ENCODE data around the gene PCNX2. TPM values are rescaled to one million over a fixed set of nuclear protein-coding genes. Genes with fewer than 3 reads are reported as not detected.

Gene PCNX2
- total and polyA plus RNA-seq, 9 donors = 5.7 to 26.0 (median 18.9) TPM

DNA sequence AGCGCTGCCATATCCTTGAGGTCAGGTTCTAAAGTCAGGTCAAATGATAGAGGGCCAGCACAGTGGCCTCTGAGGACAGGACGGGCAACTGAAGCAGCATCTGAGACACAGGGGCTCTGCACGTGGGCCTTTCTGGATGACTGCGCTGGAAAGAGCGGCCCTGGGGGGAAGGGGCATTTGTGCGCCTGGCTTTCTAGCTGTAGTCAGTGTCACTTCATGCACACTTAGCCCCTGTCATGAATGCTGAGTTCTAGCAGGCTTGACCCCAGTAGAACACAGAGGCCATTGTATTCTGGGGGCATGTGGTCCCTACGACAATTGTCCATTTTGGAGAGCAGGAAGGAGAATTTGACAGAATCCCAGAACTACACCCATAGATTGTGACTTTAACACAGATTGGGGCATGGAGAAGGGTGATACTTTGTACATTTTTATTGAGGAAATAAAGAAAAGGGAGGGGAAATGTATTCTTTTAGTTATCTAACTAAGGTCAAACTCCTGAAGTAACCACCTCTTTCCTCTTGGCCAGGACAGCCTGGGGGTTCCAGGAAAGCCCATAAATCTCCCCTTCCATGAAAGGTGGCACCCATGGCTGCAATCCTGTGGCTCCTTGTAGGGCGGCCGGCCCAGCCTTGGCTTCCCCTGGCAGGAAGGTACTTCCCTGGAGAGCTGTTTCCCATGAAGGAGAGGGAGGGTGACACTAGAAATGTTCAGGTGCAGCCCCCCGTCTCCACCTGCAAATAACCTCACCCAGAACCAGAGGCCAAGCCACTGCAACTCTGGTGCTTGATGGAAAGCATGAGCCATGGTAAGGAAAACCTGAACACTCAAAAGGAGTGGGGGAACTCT, 310.7 kb downstream of the PCNX2 start:
- Histone ChIP-seq H3K9me3 (no peaks in the 10 kb centered on the region), H3K4me1 (ENCODE audit: insufficient read depth) (no peaks in the 10 kb centered on the region), H3K27me3 (no peaks in the 10 kb centered on the region), H3K27ac (no peak overlapping the region), H3K4me3 (no peak overlapping the region), H3K36me3 (no peaks in the 10 kb centered on the region)
- WGBS, 3 donors = 94 to 98% (median 96%) methylated on average over 10 of the region's 10 CpGs
- TF ChIP-seq POLR2A (IDR thresholded peaks at IDR 0.05) (no peak), EP300 (IDR thresholded peaks at IDR 0.05) (no peak)
- TF ChIP-seq, protein P1, sequence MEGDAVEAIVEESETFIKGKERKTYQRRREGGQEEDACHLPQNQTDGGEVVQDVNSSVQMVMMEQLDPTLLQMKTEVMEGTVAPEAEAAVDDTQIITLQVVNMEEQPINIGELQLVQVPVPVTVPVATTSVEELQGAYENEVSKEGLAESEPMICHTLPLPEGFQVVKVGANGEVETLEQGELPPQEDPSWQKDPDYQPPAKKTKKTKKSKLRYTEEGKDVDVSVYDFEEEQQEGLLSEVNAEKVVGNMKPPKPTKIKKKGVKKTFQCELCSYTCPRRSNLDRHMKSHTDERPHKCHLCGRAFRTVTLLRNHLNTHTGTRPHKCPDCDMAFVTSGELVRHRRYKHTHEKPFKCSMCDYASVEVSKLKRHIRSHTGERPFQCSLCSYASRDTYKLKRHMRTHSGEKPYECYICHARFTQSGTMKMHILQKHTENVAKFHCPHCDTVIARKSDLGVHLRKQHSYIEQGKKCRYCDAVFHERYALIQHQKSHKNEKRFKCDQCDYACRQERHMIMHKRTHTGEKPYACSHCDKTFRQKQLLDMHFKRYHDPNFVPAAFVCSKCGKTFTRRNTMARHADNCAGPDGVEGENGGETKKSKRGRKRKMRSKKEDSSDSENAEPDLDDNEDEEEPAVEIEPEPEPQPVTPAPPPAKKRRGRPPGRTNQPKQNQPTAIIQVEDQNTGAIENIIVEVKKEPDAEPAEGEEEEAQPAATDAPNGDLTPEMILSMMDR (IDR thresholded peaks at IDR 0.05) = no peak
- intact Hi-C loops (cut with DNase I) = no loop called here
- no peak for DNase-seq

DNA sequence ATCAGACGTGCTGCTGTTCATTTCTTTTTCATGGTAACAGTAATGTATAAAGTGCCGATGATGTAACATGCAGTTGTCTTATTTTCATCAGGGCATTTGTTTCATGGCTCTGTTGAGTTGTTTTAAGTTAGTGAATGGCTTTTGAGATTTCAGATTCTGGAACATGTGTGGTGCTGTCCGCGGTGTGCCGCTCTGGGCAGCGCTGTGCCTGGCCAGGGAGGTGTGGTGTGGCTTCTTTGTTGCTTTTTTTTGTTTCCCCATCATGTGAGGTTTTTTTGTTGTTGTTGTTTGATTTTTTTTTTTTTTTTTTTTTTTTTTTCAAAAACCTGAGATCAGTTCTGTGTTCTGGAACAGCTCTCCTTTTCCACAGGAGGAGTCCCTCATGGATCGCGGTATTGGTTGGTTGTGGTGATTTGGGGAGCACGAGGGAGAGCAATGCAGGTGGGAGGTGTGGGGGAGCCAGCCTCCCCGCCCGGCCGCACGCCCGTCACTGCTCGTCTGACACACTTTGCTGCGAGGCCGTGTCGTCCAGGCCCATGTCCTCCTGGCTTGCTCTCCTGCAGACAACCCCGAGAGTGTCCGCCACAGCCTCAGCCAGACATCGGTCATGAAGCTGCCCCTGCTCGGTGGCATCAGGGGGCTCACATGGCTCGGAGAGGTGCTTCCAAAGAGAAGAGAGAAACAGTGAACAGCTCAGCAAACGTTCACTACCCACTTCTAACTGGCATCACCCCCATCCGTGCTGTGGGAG, 311.5 kb downstream of the PCNX2 start:
- whole genome bisulfite sequencing, 3 donors = 88 to 91% (median 89%) methylated on average over 25 of the region's 25 CpGs
- Histone ChIP-seq H3K27ac (no peak overlapping the region), H3K4me3 (no peak overlapping the region), H3K9me3 (no peaks in the 10 kb centered on the region), H3K36me3 (no peaks in the 10 kb centered on the region), H3K27me3 (no peaks in the 10 kb centered on the region), H3K4me1 (ENCODE audit: insufficient read depth) (no peaks in the 10 kb centered on the region)
- intact Hi-C loops (cut with DNase I) = no loop called here
- TF ChIP-seq, protein P1 (IDR thresholded peaks at IDR 0.05) = no peak
- TF ChIP-seq EP300 (IDR thresholded peaks at IDR 0.05) (no peak), POLR2A (IDR thresholded peaks at IDR 0.05) (no peak)
- DNase-seq = no peak

DNA sequence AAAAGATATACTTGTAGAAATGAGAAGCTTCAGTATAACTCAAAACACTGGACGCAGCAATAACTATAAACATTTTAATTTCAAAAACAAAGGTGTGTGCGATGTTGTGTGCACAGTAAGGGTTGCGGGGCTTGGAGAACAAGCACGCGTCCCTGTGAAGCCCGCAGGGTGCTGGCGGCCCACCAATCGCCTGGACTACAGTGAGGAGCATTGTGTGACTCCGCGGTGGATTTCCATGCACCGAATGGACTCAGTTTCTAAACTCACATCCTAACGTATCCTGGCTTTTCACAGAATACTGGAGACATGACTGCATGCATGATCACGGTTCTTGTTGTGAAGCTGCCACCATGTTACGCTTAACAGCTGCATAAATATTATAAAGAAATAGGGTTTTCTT, 312.1 kb downstream of the PCNX2 start:
- intact Hi-C loops (cut with DNase I) = no loop called here
- no peak overlapping the region for H3K4me3 ChIP-seq
- 94 to 96% (median 94%) methylated on average over 14 of the region's 14 CpGs for WGBS, 3 donors
- no peaks in the 10 kb centered on the region for H3K4me1 ChIP-seq (ENCODE audit: insufficient read depth)
- DNase-seq = no peak
- H3K36me3 ChIP-seq = no peaks in the 10 kb centered on the region
- no peaks in the 10 kb centered on the region for H3K9me3 ChIP-seq
- no peaks in the 10 kb centered on the region for H3K27me3 ChIP-seq
- no peak overlapping the region for H3K27ac ChIP-seq
- TF ChIP-seq POLR2A (IDR thresholded peaks at IDR 0.05) = no peak
- TF ChIP-seq, protein P1 (IDR thresholded peaks at IDR 0.05) = no peak

DNA sequence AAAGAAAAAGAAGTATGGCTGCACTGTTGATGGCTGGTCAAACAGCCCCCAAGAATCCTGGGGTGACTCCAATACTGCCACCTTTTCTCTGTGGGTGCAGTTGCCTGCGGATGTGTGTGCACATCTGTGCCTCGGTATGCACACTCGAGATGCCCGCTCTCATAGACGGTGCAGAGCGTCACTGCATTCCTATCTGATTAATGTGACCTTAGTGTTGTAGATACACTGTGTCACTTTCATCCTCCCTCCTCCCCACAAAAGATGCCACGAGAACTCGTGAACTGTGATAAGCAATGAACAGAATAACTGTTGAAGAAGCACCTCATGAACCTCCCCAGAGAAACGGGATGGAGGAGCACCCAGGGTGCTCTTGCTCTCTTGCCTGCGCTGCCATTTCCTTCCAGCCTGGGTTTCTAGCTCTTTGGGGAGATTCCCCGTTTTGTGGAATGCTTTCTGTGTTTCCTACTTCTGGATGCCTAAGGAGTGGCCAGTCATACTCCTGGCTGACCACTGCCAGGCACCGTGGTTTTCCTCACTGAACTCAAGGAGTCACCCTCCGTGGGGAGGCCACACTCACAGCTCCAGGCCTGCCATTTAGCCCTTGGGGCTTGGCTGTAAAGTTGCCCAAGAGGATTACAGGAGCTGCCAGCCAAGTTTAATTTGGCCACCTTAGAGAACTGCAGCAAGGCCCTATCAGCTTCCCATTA, 313.1 kb downstream of the PCNX2 start:
- Histone ChIP-seq H3K4me3 (no peak overlapping the region), H3K27me3 (no peaks in the 10 kb centered on the region), H3K9me3 (no peaks in the 10 kb centered on the region), H3K27ac (no peak overlapping the region), H3K4me1 (ENCODE audit: insufficient read depth) (no peaks in the 10 kb centered on the region), H3K36me3 (no peaks in the 10 kb centered on the region)
- intact Hi-C loops (cut with DNase I) = no loop called here
- DNase-seq = no peak
- TF ChIP-seq, protein P1 (IDR thresholded peaks at IDR 0.05) = no peak
- TF ChIP-seq EP300 (IDR thresholded peaks at IDR 0.05) = no peak
- no peak for TF ChIP-seq POLR2A (IDR thresholded peaks at IDR 0.05)
- 75 to 82% (median 80%) methylated on average over 13 of the region's 13 CpGs for WGBS, 3 donors
